B cell (primary cell): ENCODE measurements around the gene DSC3. TPM values are rescaled to one million over a fixed set of nuclear protein-coding genes. Genes with fewer than 3 reads are reported as not detected.

Source experiments
- ATAC-seq: fragments of 200-7000 bp; cut with Tn5 transposase; one replicate; pipeline ENCODE4 v1.10.0; 2021; ENCODE audit warnings: low read depth, mild to moderate bottlenecking, moderate number of reproducible peaks, moderate library complexity
- CTCF ChIA-PET: fragments of 350-600 bp; sonication (Branson Sonifier 250); formaldehyde crosslinking; loops from one replicate; lab custom pipeline; 2021; ENCODE audit warnings: antibody characterized with exemption, inconsistent platforms; lab: Charles Lee
- POLR2A ChIA-PET: fragments of 350-600 bp; sonication (Branson Sonifier 250); formaldehyde crosslinking; loops from one replicate; lab custom pipeline; 2021; ENCODE audit warnings: antibody characterized with exemption; lab: Charles Lee
- DNase-seq: peaks from one replicate; pipeline ENCODE4 v3.0.0; 2013
- H2AFZ ChIP-seq: 2 replicates; pipeline ENCODE4 v1.6.1; 2012; ENCODE audit warnings: mild to moderate bottlenecking, low read depth, low read length; ENCODE audit not compliant: insufficient read depth, poor library complexity, severe bottlenecking
- H3K27ac ChIP-seq, 2 donors: 1 replicate in 1 of 2; 2 replicates in 1 of 2; pipeline ENCODE4 v1.5.1; 2012 to 2013; ENCODE audit warnings: low read length in 2 of 2, mild to moderate bottlenecking in 2 of 2, moderate library complexity in 1 of 2
- H3K27me3 ChIP-seq, 4 experiments: fragments of 200-600 bp in 1 of 4; sonication (generic) in 1 of 4; replicated peaks in 1 of 4; 1 replicate in 2 of 4; 2 replicates in 2 of 4; pipeline versions ENCODE4 v1.6.1 to v1.7.0; 2013 to 2016; ENCODE audit warnings: low read length in 3 of 4, mild to moderate bottlenecking in 2 of 4, mixed read lengths in 1 of 4, moderate library complexity in 1 of 4; ENCODE audit not compliant: insufficient read depth in 4 of 4, control insufficient read depth in 3 of 4; ENCODE audit errors: control extremely low read depth in 1 of 4
- H3K36me3 ChIP-seq, 2 experiments: replicated peaks in 1 of 2; 1 replicate in 1 of 2; 2 replicates in 1 of 2; pipeline versions ENCODE4 v1.6.1 to v1.7.1; 2013; ENCODE audit warnings: low read length in 1 of 2; ENCODE audit not compliant: insufficient read depth in 2 of 2, control insufficient read depth in 1 of 2; ENCODE audit errors: control extremely low read depth in 1 of 2, extremely low read depth in 1 of 2
- H3K4me1 ChIP-seq, 2 donors: fragments of 200-600 bp in 1 of 2; sonication (generic) in 1 of 2; 1 replicate in 1 of 2; 2 replicates in 1 of 2; pipeline versions ENCODE4 v1.5.1 to v1.6.1; 2013 to 2017; ENCODE audit warnings: low read length in 2 of 2; ENCODE audit not compliant: control insufficient read depth in 2 of 2, insufficient read depth in 2 of 2
- H3K4me2 ChIP-seq: replicated peaks from 2 replicates; pipeline ENCODE3; 2012; ENCODE audit warnings: mild to moderate bottlenecking, low read depth, low read length; ENCODE audit not compliant: poor library complexity, severe bottlenecking
- H3K4me3 ChIP-seq, 5 experiments: fragments of 200-600 bp in 1 of 5; sonication (generic) in 1 of 5; 1 replicate in 3 of 5; 2 replicates in 2 of 5; pipeline versions ENCODE4 v1.5.1 to v1.7.0; 2011 to 2016; ENCODE audit warnings: low read length in 4 of 5, mild to moderate bottlenecking in 4 of 5, low read depth in 2 of 5, control low read depth in 1 of 5, moderate library complexity in 1 of 5; ENCODE audit not compliant: insufficient read depth in 1 of 5; ENCODE audit errors: control extremely low read depth in 1 of 5, extremely low read depth in 1 of 5
- H3K79me2 ChIP-seq: fragments of 200-600 bp; sonication (generic); one replicate; pipeline ENCODE4 v1.6.0; 2016; ENCODE audit warnings: low read length; ENCODE audit not compliant: control insufficient read depth, insufficient read depth
- H3K9ac ChIP-seq: fragments of 200-600 bp; sonication (generic); 2 replicates; pipeline ENCODE4 v1.6.1; 2017; ENCODE audit warnings: mild to moderate bottlenecking, low read length, moderate library complexity
- H3K9me3 ChIP-seq, 3 donors: one replicate each; pipeline versions ENCODE4 v1.6.1 to v1.7.1; 2013; ENCODE audit warnings: low read length in 2 of 3; ENCODE audit not compliant: control insufficient read depth in 2 of 3, insufficient read depth in 1 of 3; ENCODE audit errors: control extremely low read depth in 1 of 3
- H4K20me1 ChIP-seq: 2 replicates; pipeline ENCODE4 v1.6.0; 2012; ENCODE audit warnings: mild to moderate bottlenecking, low read length; ENCODE audit not compliant: insufficient read depth, control insufficient read depth, poor library complexity, severe bottlenecking
- H3K27ac Mint-ChIP-seq: one replicate; pipeline ENCODE4 v1.8.0; 2021; ENCODE audit warnings: mixed read lengths
- H3K27me3 Mint-ChIP-seq: one replicate; pipeline ENCODE4 v1.8.0; 2021; ENCODE audit warnings: mixed read lengths
- H3K4me1 Mint-ChIP-seq: one replicate; pipeline ENCODE4 v1.8.0; 2021; ENCODE audit warnings: mixed read lengths
- H3K4me3 Mint-ChIP-seq: one replicate; pipeline ENCODE4 v1.8.0; 2021; ENCODE audit warnings: mixed read lengths
- H3K9me3 Mint-ChIP-seq: one replicate; pipeline ENCODE4 v1.8.0; 2022; ENCODE audit warnings: mixed read lengths; ENCODE audit not compliant: insufficient read depth
- EZH2 ChIP-seq: IDR thresholded peaks from 2 replicates; pipeline ENCODE4 v1.6.1; 2012; ENCODE audit warnings: borderline replicate concordance, low read depth, mild to moderate bottlenecking, moderate library complexity, low read length; ENCODE audit not compliant: insufficient read depth, poor library complexity, severe bottlenecking
- WGBS: methylation state at CpG from one replicate; pipeline ENCODE4 v1.1.5; 2013; ENCODE audit warnings: missing lambda C conversion rate; ENCODE audit not compliant: insufficient coverage; 5-methylcytosine and 5-hydroxymethylcytosine counted together
- intact Hi-C: fragments of 100-400 bp; cut with micrococcal nuclease; formaldehyde crosslinking; loops from one replicate; pipeline ENCODE4 v1.10.0; 2022
- polyA minus RNA-seq: library from RNA; depleted of rRNA, polyadenylated mRNA; stranded (reverse); fragments of >200 nt; gene quantifications from 2 replicates; pipeline ENCODE4 v1.2.3, GENCODE V29; 2012
- polyA plus RNA-seq: library from polyadenylated mRNA; depleted of rRNA; stranded (reverse); fragments of >200 nt; gene quantifications from 2 replicates; pipeline ENCODE4 v1.2.3, GENCODE V29; 2012
- total RNA-seq, 2 donors: library from RNA; stranded (reverse); fragments of 120-200 nt in 1 of 2; gene quantifications; 1 replicate in 1 of 2; 2 replicates in 1 of 2; pipeline versions ENCODE4 v1.2.3 to v1.2.4, GENCODE V29; 2013 to 2022
- TF ChIP-seq, protein P1 (sequence below): fragments of 200-600 bp; IDR thresholded peaks from one replicate; pipeline ENCODE4 v1.8.0; 2022; ENCODE audit warnings: antibody characterized with exemption, mild to moderate bottlenecking

DSC3 gene
- total RNA-seq = not detected in 2 replicates
- total RNA-seq (2013) = 0.02 TPM
- not detected in 2 replicates for polyA plus RNA-seq
- not detected in 2 replicates for polyA minus RNA-seq

DNA sequence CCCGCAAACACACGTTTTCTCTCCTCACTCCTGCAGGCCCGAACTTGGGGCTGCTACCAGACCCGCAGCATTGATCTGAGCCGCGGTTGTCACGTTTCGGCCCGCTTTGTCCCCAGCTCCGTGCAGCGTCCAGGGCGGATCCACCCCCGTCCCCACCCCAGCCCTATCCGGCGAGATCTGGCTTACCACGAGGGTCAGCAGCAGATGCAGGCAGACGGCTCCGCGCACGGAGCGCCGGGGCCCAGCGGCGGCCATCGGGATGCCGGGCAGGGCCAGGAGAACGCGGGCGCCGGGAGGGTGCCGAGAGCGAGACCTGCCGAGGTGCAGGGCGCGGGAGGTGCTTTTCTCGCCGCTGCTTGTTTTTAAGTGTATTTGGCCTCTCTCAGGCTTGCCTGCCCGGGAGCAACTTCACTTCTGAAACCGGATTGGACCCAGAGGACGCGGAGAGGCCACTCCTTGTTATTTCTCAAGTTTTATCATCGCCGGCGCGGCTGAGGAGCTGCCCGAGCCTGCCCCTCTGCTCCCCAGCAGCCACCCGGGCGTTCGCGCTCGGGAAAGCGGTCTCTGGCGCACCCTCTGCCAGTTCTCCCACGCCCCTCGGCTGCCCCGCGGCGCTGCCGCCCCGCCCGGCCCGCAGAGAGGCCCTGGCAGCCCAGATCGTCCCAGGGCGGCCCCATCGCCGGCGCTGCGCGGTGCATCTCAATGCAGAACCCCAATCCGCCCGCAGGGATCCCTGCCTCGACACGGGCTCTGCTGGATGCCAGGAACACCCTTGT lies at the start of gene DSC3:
TSS of gene DSC3 (minus strand) at position 337 of the 776 bp plus-strand sequence. CDS start at position 255, 82 bp downstream.
- Histone ChIP-seq H3K79me2 (no peaks in the 10 kb centered on the region), H3K4me2 (no peak within 1 kb of the TSS), H3K9ac (no peak within 1 kb of the TSS), H3K9me3 (peaks cover 0 to 15% (median 0%) of the 10 kb centered on the region in 3 donors), H3K27me3 (peaks cover 0 to 23% (median 12%) of the 10 kb centered on the region in 4 experiments), H2AFZ (no peak within 1 kb of the TSS), H3K36me3 (no peaks in the 10 kb centered on the region), H3K4me1 (no peaks in the 10 kb centered on the region), H4K20me1 (no peaks in the 10 kb centered on the region), H3K4me3 (no peak within 1 kb of the TSS), H3K27ac (no peak within 1 kb of the TSS)
- Mint-ChIP-seq H3K9me3 (no peaks in the 10 kb centered on the region), H3K27me3 (peaks cover 43% of the 10 kb centered on the region), H3K4me3 (no peak within 1 kb of the TSS), H3K4me1 (no peaks in the 10 kb centered on the region), H3K27ac (no peak within 1 kb of the TSS)
- 7% methylated on average over 73 of the region's 73 CpGs for WGBS
- intact Hi-C loops = no loop called here
- TF ChIP-seq EZH2 = no peak
- TF ChIP-seq, protein P1, sequence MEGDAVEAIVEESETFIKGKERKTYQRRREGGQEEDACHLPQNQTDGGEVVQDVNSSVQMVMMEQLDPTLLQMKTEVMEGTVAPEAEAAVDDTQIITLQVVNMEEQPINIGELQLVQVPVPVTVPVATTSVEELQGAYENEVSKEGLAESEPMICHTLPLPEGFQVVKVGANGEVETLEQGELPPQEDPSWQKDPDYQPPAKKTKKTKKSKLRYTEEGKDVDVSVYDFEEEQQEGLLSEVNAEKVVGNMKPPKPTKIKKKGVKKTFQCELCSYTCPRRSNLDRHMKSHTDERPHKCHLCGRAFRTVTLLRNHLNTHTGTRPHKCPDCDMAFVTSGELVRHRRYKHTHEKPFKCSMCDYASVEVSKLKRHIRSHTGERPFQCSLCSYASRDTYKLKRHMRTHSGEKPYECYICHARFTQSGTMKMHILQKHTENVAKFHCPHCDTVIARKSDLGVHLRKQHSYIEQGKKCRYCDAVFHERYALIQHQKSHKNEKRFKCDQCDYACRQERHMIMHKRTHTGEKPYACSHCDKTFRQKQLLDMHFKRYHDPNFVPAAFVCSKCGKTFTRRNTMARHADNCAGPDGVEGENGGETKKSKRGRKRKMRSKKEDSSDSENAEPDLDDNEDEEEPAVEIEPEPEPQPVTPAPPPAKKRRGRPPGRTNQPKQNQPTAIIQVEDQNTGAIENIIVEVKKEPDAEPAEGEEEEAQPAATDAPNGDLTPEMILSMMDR = no peak
- ATAC-seq (no peak), DNase-seq (no peak)
- ChIA-PET CTCF (interaction anchor here (0.7 kb wide), 1 partner anchor 720 kb away, joined by 3 read pairs; no protein-coding TSS in a partner anchor), POLR2A (no interaction called here)

DNA sequence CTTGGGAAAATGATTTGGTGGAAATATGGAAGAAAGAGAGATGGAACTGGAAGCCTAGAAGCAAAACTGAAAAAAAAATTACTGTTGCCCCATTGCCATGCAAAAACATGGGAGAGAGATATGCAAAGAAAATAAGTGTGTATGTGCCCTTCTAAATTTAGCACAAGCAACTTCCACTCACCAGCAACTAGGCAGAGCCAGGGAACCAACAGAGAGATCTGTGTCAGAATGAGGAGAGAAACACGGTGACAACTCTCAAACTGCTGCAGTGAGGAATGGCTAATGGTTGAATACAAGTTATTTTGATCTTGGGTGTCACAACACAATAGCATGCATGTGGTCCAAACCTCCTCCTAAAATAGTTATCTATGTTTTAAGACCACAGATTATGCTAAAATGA lies 48.8 kb upstream of the DSC3 start:
- Histone ChIP-seq H3K27me3 (no peaks in the 10 kb centered on the region), H4K20me1 (no peaks in the 10 kb centered on the region), H3K4me2 (no peak overlapping the region), H3K4me3 (no peak overlapping the region), H3K4me1 (no peaks in the 10 kb centered on the region), H3K9ac (no peak overlapping the region), H3K36me3 (no peaks in the 10 kb centered on the region), H3K27ac (no peak overlapping the region), H2AFZ (no peak overlapping the region), H3K79me2 (no peaks in the 10 kb centered on the region), H3K9me3 (no peaks in the 10 kb centered on the region)
- ChIA-PET CTCF (no interaction called here), POLR2A (no interaction called here)
- intact Hi-C loops = no loop called here
- Mint-ChIP-seq H3K4me3 (no peak overlapping the region), H3K27me3 (no peaks in the 10 kb centered on the region), H3K27ac (no peak overlapping the region), H3K4me1 (no peaks in the 10 kb centered on the region), H3K9me3 (no peaks in the 10 kb centered on the region)
- no CpG with 5 or more reads among the region's 1 CpG for WGBS
- ATAC-seq (no peak), DNase-seq (no peak)
- TF ChIP-seq EZH2 = no peak
- TF ChIP-seq, protein P1 = no peak
